Pons (tissue), 1 donor: Measurements from ENCODE around the gene EFNB1.

Experiments
- DNase-seq: peaks from one replicate; pipeline ENCODE4 v3.0.0-alpha.2; 2016; ENCODE audit warnings: low spot score

EFNB1 gene

GRCh38 chrX:68883800-68884199 is 55.0 kb downstream of the EFNB1 start:
- no peak for DNase-seq

DNA sequence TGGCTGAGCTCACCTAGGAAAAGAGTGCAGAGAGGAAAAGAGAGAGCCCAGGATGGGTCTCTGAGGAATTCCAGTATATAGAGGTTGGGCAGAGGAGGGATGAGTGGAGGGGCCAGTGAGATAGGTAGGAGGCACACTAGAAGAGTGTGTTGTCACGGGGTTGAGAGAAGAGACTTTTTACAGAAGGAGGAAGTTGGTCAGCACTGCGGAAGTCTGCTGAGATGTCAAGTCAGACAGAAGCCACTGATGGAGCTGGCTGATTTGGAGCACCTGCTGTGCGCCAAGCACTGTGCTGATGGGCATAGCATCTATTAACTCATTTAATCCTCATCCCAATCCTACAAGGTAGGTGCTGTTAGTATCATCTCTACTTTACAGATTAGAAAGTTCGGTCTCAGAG is 60.4 kb downstream of the EFNB1 start:
- DNase-seq = peak; percentile 40
